Kidney tubule cell (primary cell): Measurements from ENCODE around the gene MAFB.

ENCODE experiments used
- DNase-seq: peaks from one replicate; pipeline ENCODE4 v3.0.0-alpha.2; 2018; ENCODE audit warnings: low spot score

Gene MAFB

DNA sequence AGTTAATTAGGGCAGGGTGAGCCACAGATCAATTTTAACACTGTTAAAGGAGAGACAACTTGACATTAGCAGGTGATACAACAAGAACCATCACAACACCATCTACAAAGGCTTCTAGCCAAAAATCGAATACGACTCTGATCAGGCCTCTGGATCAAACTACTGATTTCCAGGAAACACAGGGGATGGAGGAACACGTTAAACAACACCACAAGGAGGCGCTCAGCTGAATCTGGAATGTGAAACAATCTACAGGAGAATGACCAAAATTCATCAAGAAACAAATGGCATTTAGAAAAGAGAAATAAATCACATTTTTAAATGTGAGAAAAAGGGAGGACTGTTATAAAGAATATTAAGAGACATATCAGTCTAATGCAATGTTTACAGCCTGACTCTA, 13.5 kb upstream of the MAFB start:
- DNase-seq = no peak

DNA sequence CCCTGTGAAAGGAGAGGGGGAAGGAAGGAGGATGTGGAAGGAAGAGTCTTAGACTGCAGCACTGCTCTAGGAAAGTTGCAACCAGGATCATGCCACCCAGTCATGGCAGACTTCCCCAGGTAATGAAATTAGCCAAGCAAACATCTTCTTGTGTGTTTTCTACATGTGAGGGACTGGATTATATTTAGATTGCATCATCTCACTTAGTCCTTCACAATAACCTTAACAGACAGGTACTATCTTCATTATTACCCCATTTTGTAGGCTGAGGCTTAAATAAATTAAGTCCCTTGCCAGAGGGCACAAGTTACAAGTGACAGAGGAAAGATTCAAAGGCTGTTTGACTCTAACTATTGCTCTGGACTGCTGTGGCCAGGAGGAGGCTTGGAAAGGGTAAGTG, 9.7 kb upstream of the MAFB start:
- no peak for DNase-seq

- no peak for DNase-seq
These were observed 9.2 kb upstream of the MAFB start for GRCh38 chr20:40698281-40698680.

GRCh38 chr20:40697541-40697940, 8.5 kb upstream of the MAFB start:
- DNase-seq = no peak

GRCh38 chr20:40695214-40695613, 6.2 kb upstream of the MAFB start:
- no peak for DNase-seq

DNA sequence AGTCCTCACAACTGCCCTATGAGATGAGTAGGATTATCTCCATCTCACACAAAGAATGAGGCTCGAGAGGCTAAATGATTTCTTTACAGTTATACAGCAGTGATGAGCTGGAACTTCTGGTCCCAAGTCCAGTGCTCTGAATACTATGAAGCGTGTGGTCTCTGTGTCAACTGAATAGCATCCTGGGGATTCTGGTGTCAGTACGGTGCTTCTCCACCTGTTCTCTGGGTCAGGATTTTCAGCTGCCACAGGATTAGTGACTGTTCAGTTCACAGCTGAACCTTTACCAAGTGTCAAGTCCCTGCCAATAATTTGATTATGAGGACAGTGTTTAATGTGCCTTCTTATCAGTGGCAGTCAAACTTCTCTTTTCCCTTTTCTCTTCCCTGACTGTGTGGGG, 5.2 kb upstream of the MAFB start:
- DNase-seq = no peak

DNA sequence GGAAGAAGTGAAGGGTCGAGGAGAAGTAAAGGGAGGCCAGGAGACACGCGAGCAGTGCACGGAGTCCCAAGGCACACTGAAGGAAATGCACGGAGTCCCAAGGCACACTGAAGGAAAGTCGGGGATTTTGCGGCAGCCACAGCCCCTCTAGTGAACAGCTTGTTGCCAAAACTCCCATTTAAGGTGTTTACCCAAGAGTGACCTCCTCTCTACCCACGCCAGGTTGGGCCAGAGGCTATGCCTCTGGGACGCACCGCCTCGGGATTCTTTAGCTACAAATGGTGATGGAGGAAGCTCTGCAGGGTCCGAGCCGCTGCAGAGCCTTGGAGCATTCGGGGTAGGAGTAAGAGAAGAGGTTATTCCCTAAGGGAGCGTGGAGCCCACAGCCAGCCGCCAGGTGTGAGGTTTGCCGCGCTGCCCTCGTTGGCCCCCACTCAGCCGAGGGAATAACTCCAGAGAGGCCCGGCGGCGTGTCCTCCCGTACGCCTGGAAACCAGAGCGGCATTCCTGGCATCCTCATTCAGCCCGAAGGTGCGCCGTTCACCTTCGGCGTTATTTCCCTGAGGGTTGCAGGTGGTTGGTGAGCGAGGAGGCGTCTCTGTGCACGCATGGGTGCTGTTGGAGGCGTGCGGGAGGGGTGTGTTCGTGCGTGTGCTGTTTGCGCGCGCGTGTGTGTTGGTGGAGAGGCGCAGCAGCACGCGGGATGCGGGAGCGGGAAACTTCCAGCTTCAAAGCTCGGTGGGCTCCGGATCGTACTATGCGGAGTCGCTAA, 3.4 kb upstream of the MAFB start:
- DNase-seq = no peak

DNA sequence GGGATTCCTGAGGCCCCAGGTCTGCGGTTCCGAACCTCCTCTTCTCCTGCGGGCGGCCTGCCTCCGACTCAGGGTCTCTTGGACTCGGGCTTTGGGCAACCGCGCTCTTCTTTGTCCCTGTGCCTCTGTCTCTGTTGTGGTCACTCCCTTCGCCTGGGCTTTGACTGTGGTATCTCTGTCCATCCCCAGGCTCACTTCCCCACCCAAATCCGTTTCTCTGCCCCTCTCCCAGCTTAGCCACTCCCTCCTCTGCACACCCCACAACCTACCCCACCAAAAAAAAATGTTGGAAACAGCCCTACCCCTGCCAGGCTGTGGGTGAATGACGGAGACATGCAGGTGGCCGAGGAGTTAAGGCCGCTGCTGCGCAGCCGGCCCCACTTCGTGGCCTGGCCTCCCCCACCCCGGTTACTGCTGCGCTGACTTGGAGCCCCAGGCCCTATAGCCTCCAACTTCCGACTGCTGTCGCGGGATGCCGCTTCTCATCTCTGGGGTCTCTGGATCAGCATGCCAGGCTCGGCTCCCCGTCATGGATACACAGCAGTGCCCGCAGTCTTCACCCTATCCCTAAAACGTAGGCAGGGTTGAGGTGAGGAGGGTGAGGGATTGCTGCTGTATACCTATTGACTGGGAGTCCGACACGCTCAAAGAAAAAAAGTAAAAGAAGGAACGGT, 2.7 kb upstream of the MAFB start:
- DNase-seq = no peak

- DNase-seq = no peak
These were observed 2.0 kb upstream of the MAFB start for GRCh38 chr20:40690836-40691565.

DNA sequence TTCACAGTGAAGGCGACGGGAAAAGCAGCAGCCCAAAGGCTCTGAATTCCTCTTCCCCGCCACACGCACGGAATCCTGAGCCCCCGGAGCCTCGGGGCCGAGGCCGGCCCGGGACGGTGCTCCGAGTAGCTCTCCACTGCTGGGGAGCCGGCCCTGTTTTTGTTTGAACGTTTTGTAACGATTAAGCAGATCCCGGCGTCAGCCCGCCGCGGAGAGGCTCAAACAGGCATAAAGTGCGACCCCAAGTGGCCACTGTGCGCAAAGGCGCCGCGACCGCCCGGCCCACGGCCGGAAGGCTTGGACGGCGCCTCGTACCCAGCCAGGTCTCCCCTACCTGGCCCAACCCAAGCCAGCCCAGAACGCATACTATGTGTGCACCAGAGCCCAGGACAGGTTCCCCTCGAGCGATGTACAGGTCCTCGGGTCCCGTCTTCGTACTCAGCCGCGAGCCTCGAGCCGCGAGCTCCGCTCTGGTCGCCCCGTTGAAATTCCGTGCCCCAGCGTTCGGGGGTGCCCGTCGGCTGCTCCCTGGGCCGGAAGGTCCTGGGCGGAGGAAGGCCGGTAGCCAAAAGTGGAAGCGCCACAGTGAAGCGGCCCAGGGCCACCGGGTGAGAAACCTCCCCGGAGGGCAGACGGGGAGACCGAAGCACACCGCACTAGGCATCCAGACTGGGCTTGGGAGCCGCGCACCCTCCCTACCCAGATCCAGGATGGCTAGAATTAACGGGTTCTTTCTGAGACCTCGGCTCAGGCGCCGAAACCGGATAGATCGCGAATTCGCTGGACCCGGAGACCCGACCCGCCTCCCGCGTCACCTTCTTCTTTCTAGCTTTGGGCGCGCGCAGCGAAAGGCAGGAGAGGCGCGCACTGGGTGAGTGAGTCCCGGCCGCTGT, 1.2 kb upstream of the MAFB start:
- peak; percentile 82 for DNase-seq

DNA sequence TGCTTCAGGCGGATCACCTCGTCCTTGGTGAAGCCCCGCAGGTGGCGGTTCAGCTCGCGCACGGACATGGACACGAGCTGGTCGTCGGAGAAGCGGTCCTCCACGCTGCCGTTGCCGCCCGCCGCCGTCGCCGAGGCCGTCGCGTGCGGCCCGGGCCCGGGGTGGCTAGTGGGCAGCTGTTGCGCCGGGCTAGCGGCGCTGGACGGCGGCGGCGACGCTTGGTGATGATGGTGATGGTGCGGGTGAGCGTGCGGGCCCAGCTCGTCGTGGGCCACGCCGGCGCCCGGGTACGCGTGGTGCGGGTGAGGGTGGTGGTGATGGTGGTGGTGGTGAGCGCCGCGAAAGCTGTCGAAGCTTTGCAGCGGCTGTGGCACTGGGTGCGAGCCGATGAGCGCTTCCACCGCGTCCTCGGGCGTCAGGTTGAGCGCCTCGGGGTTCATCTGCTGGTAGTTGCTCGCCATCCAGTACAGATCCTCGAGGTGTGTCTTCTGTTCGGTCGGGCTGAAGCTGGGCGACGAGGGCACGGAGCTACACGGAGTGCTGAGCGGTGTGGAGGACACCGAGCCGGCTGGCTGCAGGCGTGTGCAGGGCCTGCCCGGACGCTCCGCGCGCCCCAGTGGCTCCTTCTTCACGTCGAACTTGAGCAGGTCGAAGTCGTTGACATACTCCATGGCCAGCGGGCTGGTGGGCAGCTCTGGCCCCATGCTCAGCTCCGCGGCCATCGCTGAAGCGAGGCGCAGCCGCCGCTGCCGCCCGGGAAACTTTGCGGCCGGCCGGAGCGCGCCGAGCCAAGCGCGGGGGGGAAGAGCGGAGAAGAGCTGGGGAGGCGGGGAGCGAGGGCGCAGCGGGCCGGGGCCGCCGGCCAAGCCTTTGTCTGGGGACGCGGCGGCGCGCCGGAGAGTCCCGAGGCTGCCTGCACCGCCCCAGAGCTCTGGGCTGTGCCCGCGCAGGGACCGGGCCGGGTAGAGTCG, 622 bp downstream of the MAFB start:
- peak; percentile 17 for DNase-seq

DNA sequence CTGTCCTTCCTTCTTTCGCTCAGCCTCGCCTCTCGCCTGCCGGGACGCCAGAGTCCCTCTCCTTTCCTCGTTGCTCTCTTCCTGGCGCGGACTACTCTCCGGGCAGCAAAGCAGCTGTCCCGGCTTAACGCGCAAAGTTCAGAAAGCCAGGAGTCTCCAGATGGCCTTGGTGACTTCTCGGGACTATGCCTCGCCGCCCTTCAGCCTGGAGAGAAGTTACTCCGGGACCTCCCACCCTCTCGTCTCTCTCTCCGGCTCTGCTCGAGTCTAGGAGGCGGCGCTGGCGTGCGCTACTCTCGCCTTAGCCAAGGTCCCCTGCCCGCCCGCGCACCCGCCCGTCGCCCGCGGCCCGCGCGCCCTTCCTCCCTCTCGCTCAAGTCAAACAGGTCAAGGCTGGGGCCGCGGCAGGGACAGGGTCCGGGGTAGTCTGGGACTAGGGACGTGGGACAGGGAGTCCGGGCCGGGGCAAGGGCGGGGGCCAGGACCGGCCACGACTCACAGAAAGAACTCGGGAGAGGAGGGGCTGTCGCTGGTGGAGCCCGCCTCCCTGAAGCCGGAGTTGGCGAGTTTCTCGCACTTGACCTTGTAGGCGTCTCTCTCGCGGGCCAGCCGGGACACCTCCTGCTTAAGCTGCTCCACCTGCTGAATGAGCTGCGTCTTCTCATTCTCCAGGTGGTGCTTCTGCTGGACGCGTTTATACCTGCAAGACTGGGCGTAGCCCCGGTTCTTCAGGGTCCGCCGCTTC, 1.5 kb downstream of the MAFB start:
- peak; percentile 23 for DNase-seq

DNA sequence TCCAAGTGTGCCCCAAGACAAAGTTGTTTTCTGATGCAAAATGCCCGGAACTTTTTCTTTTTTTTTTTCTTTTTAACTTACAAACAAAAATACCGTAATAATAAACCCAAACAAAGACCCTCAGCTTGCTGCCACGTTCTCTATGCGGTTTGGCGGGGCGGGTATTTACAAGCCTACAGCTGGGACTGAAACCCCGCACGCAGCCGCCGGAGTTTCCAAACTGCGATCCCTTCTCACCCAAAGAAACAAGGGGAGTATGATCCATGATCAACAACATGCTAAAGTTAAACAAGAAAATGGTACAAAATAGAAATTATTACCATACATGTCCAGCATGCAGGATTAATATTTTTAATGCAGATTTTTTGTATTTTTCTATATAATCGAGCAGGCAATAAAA, 2.1 kb downstream of the MAFB start:
- DNase-seq = no peak

- no peak for DNase-seq
These were observed 2.6 kb downstream of the MAFB start for GRCh38 chr20:40686434-40686882.

- DNase-seq = no peak
These were observed 3.7 kb downstream of the MAFB start for GRCh38 chr20:40685349-40685748.

DNA sequence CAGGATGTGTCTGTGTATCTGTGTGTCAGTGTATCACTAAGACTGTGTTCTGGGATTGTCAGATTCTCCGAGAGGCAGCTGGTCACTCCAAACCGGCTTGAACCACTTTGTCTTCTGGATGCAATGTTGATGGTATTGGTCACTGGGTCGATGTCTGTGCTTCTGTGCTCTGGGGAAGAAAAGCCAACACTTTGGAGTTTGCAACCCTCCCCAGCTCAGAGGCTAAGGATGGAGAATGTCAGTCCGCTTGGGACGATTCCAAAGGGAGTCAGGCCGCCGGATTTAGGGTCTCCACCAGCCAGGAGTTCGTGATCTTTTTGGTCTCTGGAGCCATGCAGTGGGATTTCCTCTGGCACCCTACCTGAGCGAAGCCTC, 5.2 kb downstream of the MAFB start:
- DNase-seq = no peak

DNA sequence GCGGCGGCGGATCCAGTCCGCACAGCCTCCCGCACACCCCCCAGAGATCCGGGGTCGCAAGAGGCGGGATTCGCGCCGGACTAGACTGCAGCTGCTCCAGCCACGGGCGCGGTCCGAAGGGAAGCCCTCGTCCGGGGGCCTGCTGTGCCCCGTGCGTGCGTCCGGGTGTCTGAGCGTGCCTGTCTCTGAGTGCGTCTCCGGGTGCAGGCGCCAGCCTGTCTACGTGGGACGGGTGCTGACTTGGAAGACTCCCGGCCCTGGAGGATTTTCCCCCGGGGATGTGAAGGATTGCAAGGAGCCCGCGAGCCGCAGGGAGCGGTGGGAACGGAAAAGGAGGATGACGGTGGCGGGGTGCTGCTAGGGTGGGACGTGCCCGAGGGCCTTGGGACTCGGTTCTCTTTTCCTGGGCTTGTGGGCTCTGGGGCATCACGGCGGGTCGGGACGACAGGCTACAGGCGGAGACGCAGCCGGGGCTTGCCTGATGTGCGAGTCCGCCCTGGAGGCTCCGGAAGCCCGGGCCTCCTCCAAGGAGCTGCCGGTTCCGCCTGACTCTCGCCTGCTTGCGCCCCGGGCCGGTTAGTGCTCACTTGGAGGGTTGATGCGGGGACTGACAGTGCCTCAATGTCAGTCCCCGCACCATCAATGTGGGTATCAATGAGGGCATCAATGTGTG, 5.7 kb downstream of the MAFB start:
- no peak for DNase-seq

- no peak for DNase-seq
These were observed 6.7 kb downstream of the MAFB start for GRCh38 chr20:40682104-40682981.

DNA sequence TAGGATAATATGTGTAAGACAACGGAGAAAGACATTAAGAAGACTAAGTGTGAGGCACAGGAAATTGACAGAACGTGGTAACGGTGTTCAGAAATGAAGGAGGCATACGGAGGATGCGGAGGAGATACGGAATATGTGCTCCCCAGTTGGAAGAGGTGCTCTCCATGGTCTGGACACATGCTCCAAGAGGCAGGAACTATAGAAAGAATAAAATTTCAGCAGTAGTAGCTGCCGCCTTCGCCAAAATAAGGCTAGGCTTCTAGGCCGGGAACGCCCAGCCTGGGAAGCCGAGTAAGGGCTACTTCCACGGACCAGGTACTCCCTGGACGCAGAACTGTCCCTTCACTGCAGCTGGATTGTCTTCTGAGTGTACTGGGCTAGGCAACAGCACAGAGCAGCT, 7.4 kb downstream of the MAFB start:
- DNase-seq = no peak
